WERI-Rb-1 (cell line): ENCODE results near the gene TNFAIP2.

ENCODE experiments used
- DNase-seq: peaks from one replicate; pipeline ENCODE4 v3.0.0-alpha.2; 2020
- H3K27ac ChIP-seq: fragments of 250-450 bp; sonication (Bioruptor Pico); 2 replicates; pipeline ENCODE4 v1.5.1; 2020; ENCODE audit warnings: mild to moderate bottlenecking, moderate library complexity
- H3K27me3 ChIP-seq: fragments of 250-450 bp; sonication (Bioruptor Pico); 2 replicates; pipeline ENCODE4 v1.5.1; 2021; ENCODE audit warnings: mild to moderate bottlenecking, low read depth, moderate library complexity; ENCODE audit not compliant: insufficient read depth, severe bottlenecking
- H3K36me3 ChIP-seq: fragments of 250-450 bp; sonication (Bioruptor Pico); 2 replicates; pipeline ENCODE4 v1.5.1; 2020; ENCODE audit warnings: mild to moderate bottlenecking, moderate library complexity
- H3K4me3 ChIP-seq: 2 replicates; pipeline ENCODE4 v1.5.1; 2011; ENCODE audit warnings: low read depth, mild to moderate bottlenecking, control low read depth, low read length
- H3K9me3 ChIP-seq: fragments of 250-450 bp; sonication (Bioruptor Pico); 2 replicates; pipeline ENCODE4 v1.5.1; 2021; ENCODE audit warnings: mild to moderate bottlenecking, moderate library complexity; ENCODE audit not compliant: severe bottlenecking
- TF ChIP-seq, protein P1 (sequence below): IDR thresholded peaks from 2 replicates; pipeline ENCODE4 v1.5.1; 2011; ENCODE audit warnings: low read depth, mild to moderate bottlenecking, control low read depth, inconsistent platforms, low read length

TNFAIP2 gene

DNA sequence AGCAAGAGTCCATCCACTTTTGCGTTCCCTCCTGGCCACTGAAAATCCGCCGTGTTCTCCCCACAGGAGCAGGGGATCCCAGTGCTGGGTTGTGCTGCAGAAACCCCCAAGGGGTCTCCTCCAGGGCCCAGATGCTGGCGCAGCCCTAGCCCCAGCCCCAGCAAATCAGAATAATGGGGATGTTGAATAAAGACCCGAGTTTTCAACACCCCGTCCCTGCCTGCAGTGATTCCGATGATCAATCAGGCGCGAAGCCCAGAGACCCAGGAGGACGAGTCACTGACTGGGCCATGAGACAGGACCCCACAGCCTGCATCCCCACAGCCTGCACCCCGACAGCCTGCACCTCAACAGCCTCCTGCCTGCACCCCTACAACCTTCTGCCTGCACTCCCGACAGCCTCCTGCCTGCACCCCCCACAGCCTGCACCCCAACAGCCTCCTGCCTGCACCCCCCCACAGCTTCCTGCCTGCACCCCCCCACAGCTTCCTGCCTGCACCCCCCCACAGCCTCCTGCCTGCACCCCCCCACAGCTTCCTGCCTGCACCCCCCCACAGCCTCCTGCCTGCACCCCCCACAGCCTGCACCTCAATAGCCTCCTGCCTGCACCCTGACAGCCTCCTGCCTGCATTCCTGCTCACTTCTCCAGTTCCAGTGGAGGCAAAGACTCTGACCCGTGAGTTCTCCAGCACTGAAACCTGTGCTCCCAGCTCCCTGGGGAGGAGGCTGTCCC, 37.2 kb downstream of the TNFAIP2 start:
- TF ChIP-seq, protein P1, sequence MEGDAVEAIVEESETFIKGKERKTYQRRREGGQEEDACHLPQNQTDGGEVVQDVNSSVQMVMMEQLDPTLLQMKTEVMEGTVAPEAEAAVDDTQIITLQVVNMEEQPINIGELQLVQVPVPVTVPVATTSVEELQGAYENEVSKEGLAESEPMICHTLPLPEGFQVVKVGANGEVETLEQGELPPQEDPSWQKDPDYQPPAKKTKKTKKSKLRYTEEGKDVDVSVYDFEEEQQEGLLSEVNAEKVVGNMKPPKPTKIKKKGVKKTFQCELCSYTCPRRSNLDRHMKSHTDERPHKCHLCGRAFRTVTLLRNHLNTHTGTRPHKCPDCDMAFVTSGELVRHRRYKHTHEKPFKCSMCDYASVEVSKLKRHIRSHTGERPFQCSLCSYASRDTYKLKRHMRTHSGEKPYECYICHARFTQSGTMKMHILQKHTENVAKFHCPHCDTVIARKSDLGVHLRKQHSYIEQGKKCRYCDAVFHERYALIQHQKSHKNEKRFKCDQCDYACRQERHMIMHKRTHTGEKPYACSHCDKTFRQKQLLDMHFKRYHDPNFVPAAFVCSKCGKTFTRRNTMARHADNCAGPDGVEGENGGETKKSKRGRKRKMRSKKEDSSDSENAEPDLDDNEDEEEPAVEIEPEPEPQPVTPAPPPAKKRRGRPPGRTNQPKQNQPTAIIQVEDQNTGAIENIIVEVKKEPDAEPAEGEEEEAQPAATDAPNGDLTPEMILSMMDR: no peak
- Histone ChIP-seq H3K27ac (no peak overlapping the region), H3K36me3 (no peaks in the 10 kb centered on the region), H3K9me3 (peaks cover 2% of the 10 kb centered on the region), H3K27me3 (no peaks in the 10 kb centered on the region), H3K4me3 (no peak overlapping the region)
- DNase-seq: no peak

DNA sequence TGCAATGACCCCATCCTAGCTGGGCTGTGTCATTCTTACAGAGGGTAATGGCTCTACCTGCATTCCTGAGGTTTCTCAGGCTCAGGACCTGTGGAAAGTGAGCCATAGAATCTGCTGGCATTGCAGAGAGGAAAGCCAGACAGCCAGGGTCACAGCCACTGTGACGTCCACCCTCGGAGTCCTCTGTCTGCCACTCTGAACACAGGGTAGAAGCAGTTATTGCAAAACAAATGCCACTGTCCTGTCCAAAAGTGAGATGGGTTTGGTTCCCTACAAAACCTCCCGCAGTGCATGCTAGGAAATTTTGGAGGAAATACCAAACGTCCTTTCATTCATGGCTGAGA, 37.8 kb downstream of the TNFAIP2 start:
- TF ChIP-seq, protein P1: no peak
- H3K36me3 ChIP-seq: no peaks in the 10 kb centered on the region
- H3K27me3 ChIP-seq: no peaks in the 10 kb centered on the region
- DNase-seq: no peak
- no peak overlapping the region for H3K4me3 ChIP-seq
- no peak overlapping the region for H3K27ac ChIP-seq
- H3K9me3 ChIP-seq: peaks cover 2% of the 10 kb centered on the region

DNA sequence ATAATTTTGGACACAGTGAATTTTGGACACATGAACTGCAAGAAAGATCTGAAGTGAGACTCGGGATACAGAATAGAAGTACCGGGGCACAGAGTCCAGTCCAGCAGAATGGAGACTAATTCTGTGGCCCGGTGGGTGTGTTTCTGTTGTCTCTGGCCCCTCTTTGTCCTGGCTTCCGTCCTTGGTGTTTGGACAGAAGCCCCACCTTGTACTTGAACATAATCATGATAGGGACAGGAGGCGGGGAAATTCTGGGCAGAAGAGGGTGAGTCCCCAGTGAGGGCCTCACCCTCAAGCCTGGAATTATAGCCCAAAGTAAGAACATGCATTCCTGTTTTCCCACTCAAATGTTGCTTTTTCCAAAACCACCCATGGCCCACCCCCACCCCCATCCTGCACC, 39.9 kb downstream of the TNFAIP2 start:
- Histone ChIP-seq H3K27ac (no peak overlapping the region), H3K9me3 (peaks cover 2% of the 10 kb centered on the region), H3K36me3 (no peaks in the 10 kb centered on the region), H3K27me3 (no peaks in the 10 kb centered on the region), H3K4me3 (no peak overlapping the region)
- no peak for DNase-seq
- TF ChIP-seq, protein P1: no peak

DNA sequence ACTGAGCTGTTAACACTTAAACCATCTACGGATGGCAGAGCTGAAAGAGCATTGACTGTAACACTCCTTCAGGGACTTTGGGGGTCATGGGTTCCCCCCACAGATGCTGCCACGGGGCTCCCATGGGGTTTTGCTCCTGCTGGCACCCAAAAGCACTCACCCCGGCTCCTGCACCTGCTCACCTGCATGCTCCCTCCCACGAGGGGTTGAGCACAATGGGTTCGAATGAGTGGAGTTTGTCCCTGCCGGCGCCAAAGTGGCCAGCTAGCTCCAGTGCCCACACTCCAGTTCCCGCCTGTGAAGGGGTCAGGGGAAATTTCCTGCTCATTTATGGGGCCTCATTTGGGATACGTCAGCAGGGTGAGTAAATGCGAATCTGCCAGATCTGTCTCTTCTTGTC, 40.7 kb downstream of the TNFAIP2 start:
- H3K9me3 ChIP-seq: peaks cover 8% of the 10 kb centered on the region
- no peak for DNase-seq
- no peak overlapping the region for H3K27ac ChIP-seq
- H3K4me3 ChIP-seq: no peak overlapping the region
- TF ChIP-seq, protein P1: no peak
- H3K27me3 ChIP-seq: no peaks in the 10 kb centered on the region
- H3K36me3 ChIP-seq: no peaks in the 10 kb centered on the region

DNA sequence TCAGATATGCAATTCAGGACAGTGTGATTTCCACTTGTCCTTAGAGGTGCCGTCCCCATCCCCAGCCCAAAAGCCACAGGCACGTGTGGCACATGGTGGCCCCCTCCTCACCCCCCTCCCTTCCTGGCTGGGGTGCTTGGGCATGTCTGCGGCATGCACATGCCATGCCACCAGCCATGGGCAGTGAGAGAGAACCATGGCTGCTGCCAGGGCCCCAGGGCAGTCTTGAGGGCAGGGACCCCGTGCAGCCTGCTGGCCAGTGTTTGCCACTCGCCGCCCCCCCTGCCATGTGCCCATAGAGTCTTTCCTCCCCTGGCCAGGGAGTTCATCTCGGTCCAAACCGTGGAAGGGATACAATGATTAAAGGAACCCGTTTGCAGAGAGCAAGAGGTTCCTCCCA, 41.5 kb downstream of the TNFAIP2 start:
- H3K27me3 ChIP-seq: no peaks in the 10 kb centered on the region
- no peak for DNase-seq
- no peak overlapping the region for H3K27ac ChIP-seq
- no peaks in the 10 kb centered on the region for H3K36me3 ChIP-seq
- TF ChIP-seq, protein P1: no peak
- no peak overlapping the region for H3K4me3 ChIP-seq
- H3K9me3 ChIP-seq: peaks cover 14% of the 10 kb centered on the region

DNA sequence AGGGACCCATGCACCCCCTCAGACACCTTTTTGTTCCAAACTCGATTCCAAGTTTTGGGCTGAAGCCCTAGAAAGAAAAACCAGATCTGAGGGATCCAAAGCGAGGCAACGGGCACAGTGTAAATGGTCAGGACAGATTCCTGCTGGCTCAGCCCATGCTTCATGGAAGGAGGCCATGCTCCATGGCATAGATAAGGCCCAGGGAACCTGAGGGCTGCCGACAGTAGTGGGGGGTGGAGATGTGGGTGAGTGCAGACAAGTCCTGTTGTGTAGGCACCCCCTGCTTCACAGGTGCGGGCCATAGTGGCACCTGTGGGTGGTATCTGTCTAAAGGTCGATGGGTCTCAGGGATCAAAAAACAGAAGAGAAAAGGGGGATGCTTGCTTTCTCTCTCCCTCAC, 42.1 kb downstream of the TNFAIP2 start:
- TF ChIP-seq, protein P1: no peak
- Histone ChIP-seq H3K4me3 (no peak overlapping the region), H3K9me3 (peaks cover 19% of the 10 kb centered on the region), H3K27ac (no peak overlapping the region), H3K27me3 (no peaks in the 10 kb centered on the region), H3K36me3 (no peaks in the 10 kb centered on the region)
- DNase-seq: no peak
